HG03196 (cell line): ENCODE data around the gene AGBL3.
A peak's percentile ranks its signal among the peaks of the same experiment; 100 is the strongest.
"Not testable (repeated sequence)": the region's sequence is repeated elsewhere in the genome, so short reads cannot be mapped to it uniquely, and the experiment has no call there.

Source experiments
- ATAC-seq: cut with Tn5 transposase; IDR thresholded peaks from one replicate; pipeline ENCODE4 v1.9.1; 2021; ENCODE audit not compliant: unreplicated experiment

AGBL3 gene

GRCh38 chr7:135075716-135076115, 89.4 kb downstream of the AGBL3 start:
- no peak for ATAC-seq

GRCh38 chr7:135076882-135077281, 90.6 kb downstream of the AGBL3 start:
- no peak for ATAC-seq

GRCh38 chr7:135077642-135078041, 91.3 kb downstream of the AGBL3 start:
- ATAC-seq = no peak

- ATAC-seq = no peak
Observed at GRCh38 chr7:135078051-135078450, 91.7 kb downstream of the AGBL3 start.

- ATAC-seq = no peak
Observed at GRCh38 chr7:135079068-135079467, 92.8 kb downstream of the AGBL3 start.

GRCh38 chr7:135083005-135083404, 96.7 kb downstream of the AGBL3 start:
- ATAC-seq = no peak

- no peak for ATAC-seq
Observed at GRCh38 chr7:135088566-135088965, 102.3 kb downstream of the AGBL3 start.

GRCh38 chr7:135091717-135092116, 105.4 kb downstream of the AGBL3 start:
- ATAC-seq = no peak

GRCh38 chr7:135094472-135095237, 108.3 kb downstream of the AGBL3 start:
- no peak for ATAC-seq

- ATAC-seq = no peak
Observed at GRCh38 chr7:135095450-135095849, 109.1 kb downstream of the AGBL3 start.

GRCh38 chr7:135098391-135098790, 112.1 kb downstream of the AGBL3 start:
- no peak for ATAC-seq

GRCh38 chr7:135100856-135101255, 114.5 kb downstream of the AGBL3 start:
- ATAC-seq = no peak

GRCh38 chr7:135102372-135102771, 116.1 kb downstream of the AGBL3 start:
- ATAC-seq = peak; percentile 89

- no peak for ATAC-seq
Observed at GRCh38 chr7:135109562-135109961, 123.3 kb downstream of the AGBL3 start.

- ATAC-seq = no peak
Observed at GRCh38 chr7:135109976-135110375, 123.7 kb downstream of the AGBL3 start.

- no peak for ATAC-seq
Observed at GRCh38 chr7:135111379-135111778, 125.1 kb downstream of the AGBL3 start.

- ATAC-seq = no peak
Observed at GRCh38 chr7:135114622-135115021, 128.3 kb downstream of the AGBL3 start.

GRCh38 chr7:135117096-135117495, 130.8 kb downstream of the AGBL3 start:
- ATAC-seq = no peak

- ATAC-seq = no peak
Observed at GRCh38 chr7:135121868-135122267, 135.6 kb downstream of the AGBL3 start.

GRCh38 chr7:135124631-135125030, 138.3 kb downstream of the AGBL3 start:
- ATAC-seq = not testable (repeated sequence)

GRCh38 chr7:135128931-135129330, 142.6 kb downstream of the AGBL3 start:
- ATAC-seq = no peak

- ATAC-seq = no peak
Observed at GRCh38 chr7:135129579-135129978, 143.3 kb downstream of the AGBL3 start.
